Panc1 (cell line): ENCODE measurements around the gene BIRC6. TPM values are rescaled to one million over a fixed set of nuclear protein-coding genes. Genes with fewer than 3 reads are reported as not detected.
"Not testable (repeated sequence)": the region's sequence is repeated elsewhere in the genome, so short reads cannot be mapped to it uniquely, and the experiment has no call there.

Experiments
- ATAC-seq: fragments of 200-7000 bp; cut with Tn5 transposase; 2 replicates; pipeline ENCODE4 v1.9.1; 2020; ENCODE audit warnings: mild to moderate bottlenecking, moderate library complexity
- BruUV-seq: library from RNA; stranded (reverse); fragments of 400-500 nt; replicated peaks from 2 replicates; lab custom pipeline; 2021; lab: Mats Ljungman, UMichigan
- CTCF ChIA-PET: fragments of 300-600 bp; sonication (Branson Sonifier 250); formaldehyde crosslinking; loops from one replicate; lab custom pipeline; 2022; ENCODE audit warnings: antibody characterized with exemption; lab: Charles Lee
- POLR2A ChIA-PET: fragments of 300-600 bp; sonication (Branson Sonifier 250); formaldehyde crosslinking; loops from one replicate; lab custom pipeline; 2022; ENCODE audit warnings: antibody characterized with exemption; lab: Charles Lee
- DNase-seq: peaks from one replicate; pipeline ENCODE4 v3.0.0-alpha.2; 2010; ENCODE audit warnings: low read depth, low spot score
- H3K27ac ChIP-seq: 2 replicates; pipeline ENCODE4 v1.5.1; 2011; ENCODE audit warnings: mild to moderate bottlenecking, low read length, inconsistent platforms
- H3K27me3 ChIP-seq: fragments of 200-500 bp; sonication (Bioruptor generic); 2 replicates; pipeline ENCODE4 v1.6.0; 2014; ENCODE audit warnings: low read length, inconsistent platforms; ENCODE audit not compliant: control insufficient read depth, insufficient read depth
- H3K36me3 ChIP-seq: fragments of 200-500 bp; sonication (Bioruptor generic); 2 replicates; pipeline ENCODE4 v1.5.1; 2014; ENCODE audit warnings: inconsistent platforms, mild to moderate bottlenecking, low read length, moderate library complexity; ENCODE audit not compliant: control insufficient read depth, insufficient read depth
- H3K4me1 ChIP-seq: 2 replicates; pipeline ENCODE4 v1.5.1; 2011; ENCODE audit warnings: inconsistent platforms, mild to moderate bottlenecking, low read length, moderate library complexity; ENCODE audit not compliant: control insufficient read depth, insufficient read depth
- H3K4me3 ChIP-seq, 2 experiments: 2 replicates each; pipeline ENCODE4 v1.5.1; 2011 to 2012; ENCODE audit warnings: low read depth in 2 of 2, low read length in 2 of 2, mild to moderate bottlenecking in 2 of 2, inconsistent platforms in 1 of 2, moderate library complexity in 1 of 2
- H3K9me3 ChIP-seq: fragments of 200-500 bp; sonication (Bioruptor generic); 2 replicates; pipeline ENCODE4 v1.5.1; 2014; ENCODE audit warnings: low read depth, mild to moderate bottlenecking, inconsistent platforms, low read length, moderate library complexity; ENCODE audit not compliant: control insufficient read depth, insufficient read depth
- POLR2AphosphoS5 ChIP-seq: IDR thresholded peaks from 2 replicates; pipeline ENCODE4 v1.6.1; 2012; ENCODE audit warnings: mild to moderate bottlenecking, low read depth, low read length, moderate library complexity
- SIN3A ChIP-seq: IDR thresholded peaks from 2 replicates; pipeline ENCODE4 v1.6.1; 2012; ENCODE audit warnings: low read depth, mild to moderate bottlenecking, low read length, moderate library complexity, borderline replicate concordance; ENCODE audit not compliant: insufficient read depth
- TCF7L2 ChIP-seq: IDR thresholded peaks from 2 replicates; pipeline ENCODE4 v1.6.1; 2011; ENCODE audit warnings: mild to moderate bottlenecking, low read depth, low read length, inconsistent platforms
- in situ Hi-C: cut with HindIII; loops from 2 replicates; pipeline ENCODE4 v1.10.0; 2016; ENCODE audit warnings: low sequenced_read_pairs, low pct_unique_long_range_greater_than_20kb
- intact Hi-C: fragments of 100-400 bp; cut with micrococcal nuclease; formaldehyde crosslinking; loops from one replicate; pipeline ENCODE4 v1.10.0; 2022; ENCODE audit not compliant: unreplicated experiment
- total RNA-seq: library from RNA; stranded (reverse); gene quantifications from one replicate; pipeline ENCODE4 v1.2.1, GENCODE V29; 2021; ENCODE audit not compliant: unreplicated experiment
- TF ChIP-seq, protein P1 (sequence below), 2 experiments: IDR thresholded peaks; 2 replicates each; pipeline ENCODE4 v1.6.1; 2011 to 2012; ENCODE audit warnings: low read depth in 2 of 2, control low read depth in 1 of 2, low read length in 1 of 2, mild to moderate bottlenecking in 1 of 2, moderate library complexity in 1 of 2; ENCODE audit not compliant: insufficient read depth in 1 of 2
- TF ChIP-seq, protein P2 (sequence below): fragments of 450-650 bp; IDR thresholded peaks from 2 replicates; pipeline ENCODE4 v1.5.1; 2017; ENCODE audit warnings: mild to moderate bottlenecking

BIRC6 gene
- total RNA-seq, 1 experiment from 2014 or later: 73.1 TPM

DNA sequence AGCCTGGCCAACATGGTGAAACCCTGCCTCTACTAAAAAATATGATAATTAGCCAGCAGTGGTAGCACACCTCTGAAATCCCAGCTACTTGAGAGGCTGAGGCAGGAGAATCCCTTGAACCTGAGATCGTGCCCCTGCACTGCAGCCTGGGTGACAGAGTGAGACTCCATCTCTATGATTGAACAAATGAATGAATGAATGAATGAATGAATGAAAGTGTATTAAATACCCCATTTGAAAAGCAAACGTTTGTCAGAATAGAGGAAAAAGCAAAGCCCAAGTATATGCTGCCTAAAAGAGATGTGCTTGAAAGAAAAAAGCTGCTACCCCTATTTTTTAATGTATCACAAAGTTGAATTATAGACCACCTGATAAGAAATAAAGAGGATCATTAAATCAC lies 181.9 kb downstream of the BIRC6 start:
- intact Hi-C loops: no loop called here
- no peak overlapping the region for H3K4me3 ChIP-seq
- ATAC-seq (no peak), DNase-seq (no peak)
- H3K9me3 ChIP-seq: no peaks in the 10 kb centered on the region
- 0 out of 2 replicates have a peak, but pooled peaks cover 5% of the 10 kb centered on the region for H3K36me3 ChIP-seq
- ChIA-PET POLR2A (no interaction called here), CTCF (no interaction called here)
- in situ Hi-C loops: no loop called here
- H3K27me3 ChIP-seq: no peaks in the 10 kb centered on the region
- BruUV-seq: no TSS peak
- no peak overlapping the region for H3K27ac ChIP-seq
- no peaks in the 10 kb centered on the region for H3K4me1 ChIP-seq
- TF ChIP-seq, protein P1, sequence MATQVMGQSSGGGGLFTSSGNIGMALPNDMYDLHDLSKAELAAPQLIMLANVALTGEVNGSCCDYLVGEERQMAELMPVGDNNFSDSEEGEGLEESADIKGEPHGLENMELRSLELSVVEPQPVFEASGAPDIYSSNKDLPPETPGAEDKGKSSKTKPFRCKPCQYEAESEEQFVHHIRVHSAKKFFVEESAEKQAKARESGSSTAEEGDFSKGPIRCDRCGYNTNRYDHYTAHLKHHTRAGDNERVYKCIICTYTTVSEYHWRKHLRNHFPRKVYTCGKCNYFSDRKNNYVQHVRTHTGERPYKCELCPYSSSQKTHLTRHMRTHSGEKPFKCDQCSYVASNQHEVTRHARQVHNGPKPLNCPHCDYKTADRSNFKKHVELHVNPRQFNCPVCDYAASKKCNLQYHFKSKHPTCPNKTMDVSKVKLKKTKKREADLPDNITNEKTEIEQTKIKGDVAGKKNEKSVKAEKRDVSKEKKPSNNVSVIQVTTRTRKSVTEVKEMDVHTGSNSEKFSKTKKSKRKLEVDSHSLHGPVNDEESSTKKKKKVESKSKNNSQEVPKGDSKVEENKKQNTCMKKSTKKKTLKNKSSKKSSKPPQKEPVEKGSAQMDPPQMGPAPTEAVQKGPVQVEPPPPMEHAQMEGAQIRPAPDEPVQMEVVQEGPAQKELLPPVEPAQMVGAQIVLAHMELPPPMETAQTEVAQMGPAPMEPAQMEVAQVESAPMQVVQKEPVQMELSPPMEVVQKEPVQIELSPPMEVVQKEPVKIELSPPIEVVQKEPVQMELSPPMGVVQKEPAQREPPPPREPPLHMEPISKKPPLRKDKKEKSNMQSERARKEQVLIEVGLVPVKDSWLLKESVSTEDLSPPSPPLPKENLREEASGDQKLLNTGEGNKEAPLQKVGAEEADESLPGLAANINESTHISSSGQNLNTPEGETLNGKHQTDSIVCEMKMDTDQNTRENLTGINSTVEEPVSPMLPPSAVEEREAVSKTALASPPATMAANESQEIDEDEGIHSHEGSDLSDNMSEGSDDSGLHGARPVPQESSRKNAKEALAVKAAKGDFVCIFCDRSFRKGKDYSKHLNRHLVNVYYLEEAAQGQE (IDR thresholded peaks at IDR 0.05; ENCODE audit: insufficient read depth in 1 of 2, low read depth in 2 of 2, low read length in 1 of 2): no peak
- TF ChIP-seq TCF7L2 (no peak), SIN3A (no peak), POLR2AphosphoS5 (no peak)
- TF ChIP-seq, protein P2, sequence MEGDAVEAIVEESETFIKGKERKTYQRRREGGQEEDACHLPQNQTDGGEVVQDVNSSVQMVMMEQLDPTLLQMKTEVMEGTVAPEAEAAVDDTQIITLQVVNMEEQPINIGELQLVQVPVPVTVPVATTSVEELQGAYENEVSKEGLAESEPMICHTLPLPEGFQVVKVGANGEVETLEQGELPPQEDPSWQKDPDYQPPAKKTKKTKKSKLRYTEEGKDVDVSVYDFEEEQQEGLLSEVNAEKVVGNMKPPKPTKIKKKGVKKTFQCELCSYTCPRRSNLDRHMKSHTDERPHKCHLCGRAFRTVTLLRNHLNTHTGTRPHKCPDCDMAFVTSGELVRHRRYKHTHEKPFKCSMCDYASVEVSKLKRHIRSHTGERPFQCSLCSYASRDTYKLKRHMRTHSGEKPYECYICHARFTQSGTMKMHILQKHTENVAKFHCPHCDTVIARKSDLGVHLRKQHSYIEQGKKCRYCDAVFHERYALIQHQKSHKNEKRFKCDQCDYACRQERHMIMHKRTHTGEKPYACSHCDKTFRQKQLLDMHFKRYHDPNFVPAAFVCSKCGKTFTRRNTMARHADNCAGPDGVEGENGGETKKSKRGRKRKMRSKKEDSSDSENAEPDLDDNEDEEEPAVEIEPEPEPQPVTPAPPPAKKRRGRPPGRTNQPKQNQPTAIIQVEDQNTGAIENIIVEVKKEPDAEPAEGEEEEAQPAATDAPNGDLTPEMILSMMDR: no peak

DNA sequence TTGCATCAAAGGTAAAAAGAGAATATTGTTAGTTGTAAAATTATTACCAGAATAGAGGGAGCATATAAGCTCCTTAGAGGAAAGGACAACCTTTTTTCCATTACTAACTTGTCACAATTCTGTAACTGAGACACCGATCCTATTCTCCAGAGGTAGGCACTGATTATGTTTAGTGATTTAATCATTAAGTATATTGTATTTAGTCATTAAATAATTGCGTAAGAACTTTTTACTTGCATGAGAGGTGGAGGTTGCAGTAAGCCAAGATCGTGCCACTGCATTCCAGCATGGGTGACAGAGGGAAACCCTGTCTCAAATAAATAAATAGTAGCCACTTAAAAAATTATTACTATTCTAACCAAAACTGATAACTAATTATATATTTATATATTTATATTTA lies 195.7 kb downstream of the BIRC6 start:
- POLR2A ChIA-PET, BruUV-seq, H3K27me3 ChIP-seq, CTCF ChIA-PET, H3K9me3 ChIP-seq, in situ Hi-C loops, H3K36me3 ChIP-seq, ATAC-seq, H3K4me1 ChIP-seq, DNase-seq, H3K27ac ChIP-seq, H3K4me3 ChIP-seq: not testable (repeated sequence)
- intact Hi-C loops: loop anchor here (10.0 kb wide), 1 partner anchor 842 kb away; no protein-coding TSS in a partner anchor

DNA sequence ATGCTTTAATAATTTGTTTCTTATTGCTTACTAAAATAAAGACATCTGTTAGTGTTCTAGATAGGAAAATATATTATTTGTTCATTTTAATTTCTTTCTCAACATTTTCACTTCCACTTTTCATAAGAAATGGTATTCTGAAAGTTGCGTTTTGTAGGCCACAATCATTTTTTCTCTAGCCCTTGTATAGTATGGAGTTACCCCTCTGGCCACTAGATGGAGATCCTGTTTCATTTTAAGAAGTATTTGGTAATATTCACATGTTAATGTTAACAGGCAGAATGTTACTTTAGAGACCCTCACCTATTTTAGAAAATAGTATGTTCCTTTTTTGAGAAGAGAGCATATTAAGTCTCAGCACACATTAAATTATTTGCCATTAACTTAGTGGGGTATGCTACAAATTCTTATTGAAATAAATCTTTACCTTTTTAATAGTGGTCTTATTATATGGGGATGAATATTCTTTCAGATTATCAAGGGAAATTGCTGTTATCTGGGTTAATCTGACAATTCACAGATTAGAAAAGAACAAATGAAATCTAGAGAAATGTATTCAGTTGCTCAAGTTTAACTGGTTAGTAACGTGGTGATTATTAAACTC lies 197.1 kb downstream of the BIRC6 start:
- BruUV-seq: no TSS peak
- TF ChIP-seq POLR2AphosphoS5: no peak
- TF ChIP-seq TCF7L2: no peak
- TF ChIP-seq, protein P2: peak; percentile 74; the same call in 1 of the 2 replicates
- TF ChIP-seq SIN3A: no peak
- TF ChIP-seq, protein P1 (IDR thresholded peaks at IDR 0.05; ENCODE audit: insufficient read depth in 1 of 2, low read depth in 2 of 2, low read length in 1 of 2): no peak

More for the DNA sequence above, 197.1 kb downstream of the BIRC6 start:
- intact Hi-C loops (loop anchor here (10.0 kb wide), 1 partner anchor 841 kb away; no protein-coding TSS in a partner anchor), in situ Hi-C loops (no loop called here)
- peak; percentile 88 for ATAC-seq
- CTCF ChIA-PET: no interaction called here
- H3K36me3 ChIP-seq: peaks cover 14% of the 10 kb centered on the region; the same call in 1 of the 2 replicates
- H3K27me3 ChIP-seq: no peaks in the 10 kb centered on the region
- no peaks in the 10 kb centered on the region for H3K9me3 ChIP-seq
- no peak for DNase-seq
- H3K27ac ChIP-seq: no peak overlapping the region
- no peaks in the 10 kb centered on the region for H3K4me1 ChIP-seq
- no peak overlapping the region for H3K4me3 ChIP-seq
- POLR2A ChIA-PET: no interaction called here
